WTC11 (cell line): ENCODE measurements around the gene KSR1. TPM values are rescaled to one million over a fixed set of nuclear protein-coding genes. Genes with fewer than 3 reads are reported as not detected.

Source experiments
- ATAC-seq: fragments of 200-7000 bp; cut with Tn5 transposase; 2 replicates; pipeline ENCODE4 v1.10.0; 2021; ENCODE audit warnings: mild to moderate bottlenecking, moderate library complexity
- CTCF ChIA-PET: fragments of 300-600 bp; sonication (Branson Sonifier 250); formaldehyde crosslinking; loops from one replicate; lab custom pipeline; 2021; ENCODE audit warnings: antibody characterized with exemption; lab: Charles Lee
- POLR2A ChIA-PET: fragments of 350-600 bp; sonication (Branson Sonifier 250); formaldehyde crosslinking; loops from one replicate; lab custom pipeline; 2021; ENCODE audit warnings: antibody characterized with exemption; lab: Charles Lee
- DNase-seq: peaks from one replicate; pipeline ENCODE4 v3.0.0; 2021; ENCODE audit warnings: low spot score
- H3K27ac Mint-ChIP-seq: 2 replicates; pipeline ENCODE4 v1.8.0; 2021; ENCODE audit warnings: mixed read lengths
- H3K27me3 Mint-ChIP-seq: 2 replicates; pipeline ENCODE4 v1.8.0; 2021; ENCODE audit warnings: low read depth, mild to moderate bottlenecking, moderate library complexity, mixed read lengths
- H3K36me3 Mint-ChIP-seq: 2 replicates; pipeline ENCODE4 v1.8.0; 2021; ENCODE audit warnings: mixed read lengths
- H3K4me1 Mint-ChIP-seq: 2 replicates; pipeline ENCODE4 v1.8.0; 2022; ENCODE audit warnings: mixed read lengths
- H3K4me3 Mint-ChIP-seq: 2 replicates; pipeline ENCODE4 v1.8.0; 2021; ENCODE audit warnings: mild to moderate bottlenecking, moderate library complexity, mixed read lengths
- H3K9me3 Mint-ChIP-seq: 2 replicates; pipeline ENCODE4 v1.8.0; 2021; ENCODE audit warnings: mixed read lengths
- EMX1 ChIP-seq: fragments of 250-450 bp; sonication (Bioruptor Pico); IDR thresholded peaks from 2 replicates; pipeline ENCODE4 v1.8.0; 2021; ENCODE audit warnings: mild to moderate bottlenecking
- NFE2L1 ChIP-seq: sonication (generic); formaldehyde crosslinking; IDR thresholded peaks from 2 replicates; pipeline ENCODE4 v1.8.1; 2023; ENCODE audit warnings: missing genetic modification reagents
- NFYB ChIP-seq: sonication (generic); formaldehyde crosslinking; conservative IDR thresholded peaks from 2 replicates; pipeline ENCODE4 v1.8.0; 2022; ENCODE audit warnings: low read depth, missing genetic modification reagents
- NR1H2 ChIP-seq: sonication (generic); formaldehyde crosslinking; IDR thresholded peaks from 2 replicates; pipeline ENCODE4 v1.9.0; 2021; ENCODE audit warnings: mild to moderate bottlenecking, moderate library complexity, missing genetic modification reagents
- NR2C2 ChIP-seq: sonication (generic); formaldehyde crosslinking; IDR thresholded peaks from 2 replicates; pipeline ENCODE4 v1.8.0; 2022; ENCODE audit warnings: mild to moderate bottlenecking, missing genetic modification reagents
- SOX15 ChIP-seq: fragments of 250-450 bp; sonication (Bioruptor Pico); IDR thresholded peaks from 2 replicates; pipeline ENCODE4 v1.9.0; 2021; ENCODE audit warnings: mild to moderate bottlenecking
- TCF7 ChIP-seq: sonication (generic); formaldehyde crosslinking; IDR thresholded peaks from 2 replicates; pipeline ENCODE4 v1.8.0; 2022; ENCODE audit warnings: mild to moderate bottlenecking, low read depth, missing genetic modification reagents, moderate library complexity
- ZBTB21 ChIP-seq: sonication (generic); formaldehyde crosslinking; IDR thresholded peaks from 2 replicates; pipeline ENCODE4 v1.8.1; 2023; ENCODE audit warnings: mild to moderate bottlenecking, missing genetic modification reagents, borderline replicate concordance
- ZNF416 ChIP-seq: fragments of 250-450 bp; sonication (Bioruptor Pico); IDR thresholded peaks from 2 replicates; pipeline ENCODE4 v1.9.0; 2021; ENCODE audit warnings: mild to moderate bottlenecking, inconsistent platforms
- ZNF423 ChIP-seq: fragments of 250-450 bp; sonication (Bioruptor Pico); IDR thresholded peaks from 2 replicates; pipeline ENCODE4 v2.1.2; 2022; ENCODE audit warnings: mild to moderate bottlenecking, moderate library complexity
- total RNA-seq: library from RNA; stranded (reverse); gene quantifications from 3 replicates; pipeline ENCODE4 v1.2.3, GENCODE V29; 2021
- TF ChIP-seq, protein P1 (sequence below): fragments of 250-450 bp; sonication (Bioruptor Pico); IDR thresholded peaks from 2 replicates; pipeline ENCODE4 v1.8.0; 2021; ENCODE audit warnings: mild to moderate bottlenecking
- TF ChIP-seq, protein P2 (sequence below): sonication (generic); formaldehyde crosslinking; IDR thresholded peaks from 2 replicates; pipeline ENCODE4 v1.8.0; 2023; ENCODE audit warnings: missing genetic modification reagents, mild to moderate bottlenecking, borderline replicate concordance
- TF ChIP-seq, protein P3 (sequence below): sonication (generic); formaldehyde crosslinking; IDR thresholded peaks from 2 replicates; pipeline ENCODE4 v1.8.1; 2022; ENCODE audit warnings: missing genetic modification reagents, borderline replicate concordance
- TF ChIP-seq, protein P4 (sequence below): sonication (generic); formaldehyde crosslinking; IDR thresholded peaks from 2 replicates; pipeline ENCODE4 v1.8.0; 2022; ENCODE audit warnings: missing genetic modification reagents

The KSR1 gene
- total RNA-seq, 1 experiment from 2014 or later = 45.5 TPM

DNA sequence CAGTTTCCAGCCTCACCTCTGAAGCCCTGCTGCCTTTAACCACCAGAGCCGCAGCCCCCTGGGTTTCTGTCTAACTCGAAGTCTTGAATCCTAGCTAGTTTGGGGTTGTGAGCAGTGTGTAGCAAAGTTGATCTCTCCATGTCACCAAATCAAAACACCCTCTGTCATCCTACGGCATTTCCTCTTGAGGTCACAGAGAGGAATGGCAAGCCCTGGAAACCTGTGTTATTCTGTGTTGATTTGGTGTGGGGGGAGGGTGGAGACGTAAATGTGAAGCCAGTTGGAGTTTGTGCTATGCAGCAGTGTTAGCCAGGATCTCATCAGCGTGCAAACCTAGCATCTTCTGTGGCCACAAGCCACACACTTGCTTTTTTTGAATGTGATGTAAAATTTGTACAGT is 169.6 kb downstream of the KSR1 start:
- DNase-seq (no peak), ATAC-seq (no peak)
- TF ChIP-seq TCF7 (CRISPR knock-in tag) = no peak
- no peak for TF ChIP-seq EMX1 (CRISPR knock-in tag)
- no peak for TF ChIP-seq NFE2L1 (CRISPR knock-in tag)
- TF ChIP-seq NFYB = no peak
- TF ChIP-seq, protein P1, sequence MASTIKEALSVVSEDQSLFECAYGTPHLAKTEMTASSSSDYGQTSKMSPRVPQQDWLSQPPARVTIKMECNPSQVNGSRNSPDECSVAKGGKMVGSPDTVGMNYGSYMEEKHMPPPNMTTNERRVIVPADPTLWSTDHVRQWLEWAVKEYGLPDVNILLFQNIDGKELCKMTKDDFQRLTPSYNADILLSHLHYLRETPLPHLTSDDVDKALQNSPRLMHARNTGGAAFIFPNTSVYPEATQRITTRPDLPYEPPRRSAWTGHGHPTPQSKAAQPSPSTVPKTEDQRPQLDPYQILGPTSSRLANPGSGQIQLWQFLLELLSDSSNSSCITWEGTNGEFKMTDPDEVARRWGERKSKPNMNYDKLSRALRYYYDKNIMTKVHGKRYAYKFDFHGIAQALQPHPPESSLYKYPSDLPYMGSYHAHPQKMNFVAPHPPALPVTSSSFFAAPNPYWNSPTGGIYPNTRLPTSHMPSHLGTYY = no peak
- Mint-ChIP-seq H3K4me1 (0 out of 2 replicates have a peak, but pooled peaks cover 1% of the 10 kb centered on the region), H3K36me3 (peaks cover 12% of the 10 kb centered on the region), H3K27ac (no peak overlapping the region), H3K9me3 (no peaks in the 10 kb centered on the region), H3K4me3 (no peak overlapping the region), H3K27me3 (no peaks in the 10 kb centered on the region)
- ChIA-PET CTCF (interaction anchor here (0.6 to 1.9 kb wide), 3 partner anchors 23 to 389 kb away, joined by 3 to 7 read pairs (median 3); no protein-coding TSS in a partner anchor), POLR2A (no interaction called here)

DNA sequence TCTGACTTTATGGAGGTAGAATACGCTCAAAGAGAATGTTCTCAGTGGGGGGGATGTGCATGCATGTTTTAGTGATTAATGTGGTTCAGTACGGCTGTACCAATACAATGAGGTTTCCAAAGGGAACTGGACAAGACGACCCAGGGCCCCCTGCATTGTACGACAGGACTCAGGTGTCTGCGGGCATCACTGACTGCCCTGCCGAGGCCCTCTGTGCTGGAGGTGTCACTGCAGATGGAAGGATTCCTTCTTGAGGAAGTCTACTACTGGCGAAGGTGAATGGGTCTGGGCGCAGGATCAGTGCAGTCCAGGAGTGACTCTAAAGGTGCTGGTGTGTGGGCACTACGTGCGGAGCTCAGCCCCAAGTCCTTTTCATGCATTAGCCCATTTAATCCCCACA is 171.3 kb downstream of the KSR1 start:
- POLR2A ChIA-PET = no interaction called here
- 0 out of 2 replicates have a peak, but pooled peaks cover 3% of the 10 kb centered on the region for H3K4me1 Mint-ChIP-seq
- H3K36me3 Mint-ChIP-seq = peaks cover 12% of the 10 kb centered on the region
- H3K9me3 Mint-ChIP-seq = no peaks in the 10 kb centered on the region
- H3K27me3 Mint-ChIP-seq = no peaks in the 10 kb centered on the region
- no peak overlapping the region for H3K27ac Mint-ChIP-seq
- TF ChIP-seq ZNF416 (CRISPR knock-in tag) (no peak), NR1H2 (CRISPR knock-in tag) (no peak), ZNF423 (CRISPR knock-in tag) (no peak), NR2C2 (no peak), ZBTB21 (no peak), EMX1 (CRISPR knock-in tag) (no peak), SOX15 (CRISPR knock-in tag) (no peak)
- TF ChIP-seq, protein P2, sequence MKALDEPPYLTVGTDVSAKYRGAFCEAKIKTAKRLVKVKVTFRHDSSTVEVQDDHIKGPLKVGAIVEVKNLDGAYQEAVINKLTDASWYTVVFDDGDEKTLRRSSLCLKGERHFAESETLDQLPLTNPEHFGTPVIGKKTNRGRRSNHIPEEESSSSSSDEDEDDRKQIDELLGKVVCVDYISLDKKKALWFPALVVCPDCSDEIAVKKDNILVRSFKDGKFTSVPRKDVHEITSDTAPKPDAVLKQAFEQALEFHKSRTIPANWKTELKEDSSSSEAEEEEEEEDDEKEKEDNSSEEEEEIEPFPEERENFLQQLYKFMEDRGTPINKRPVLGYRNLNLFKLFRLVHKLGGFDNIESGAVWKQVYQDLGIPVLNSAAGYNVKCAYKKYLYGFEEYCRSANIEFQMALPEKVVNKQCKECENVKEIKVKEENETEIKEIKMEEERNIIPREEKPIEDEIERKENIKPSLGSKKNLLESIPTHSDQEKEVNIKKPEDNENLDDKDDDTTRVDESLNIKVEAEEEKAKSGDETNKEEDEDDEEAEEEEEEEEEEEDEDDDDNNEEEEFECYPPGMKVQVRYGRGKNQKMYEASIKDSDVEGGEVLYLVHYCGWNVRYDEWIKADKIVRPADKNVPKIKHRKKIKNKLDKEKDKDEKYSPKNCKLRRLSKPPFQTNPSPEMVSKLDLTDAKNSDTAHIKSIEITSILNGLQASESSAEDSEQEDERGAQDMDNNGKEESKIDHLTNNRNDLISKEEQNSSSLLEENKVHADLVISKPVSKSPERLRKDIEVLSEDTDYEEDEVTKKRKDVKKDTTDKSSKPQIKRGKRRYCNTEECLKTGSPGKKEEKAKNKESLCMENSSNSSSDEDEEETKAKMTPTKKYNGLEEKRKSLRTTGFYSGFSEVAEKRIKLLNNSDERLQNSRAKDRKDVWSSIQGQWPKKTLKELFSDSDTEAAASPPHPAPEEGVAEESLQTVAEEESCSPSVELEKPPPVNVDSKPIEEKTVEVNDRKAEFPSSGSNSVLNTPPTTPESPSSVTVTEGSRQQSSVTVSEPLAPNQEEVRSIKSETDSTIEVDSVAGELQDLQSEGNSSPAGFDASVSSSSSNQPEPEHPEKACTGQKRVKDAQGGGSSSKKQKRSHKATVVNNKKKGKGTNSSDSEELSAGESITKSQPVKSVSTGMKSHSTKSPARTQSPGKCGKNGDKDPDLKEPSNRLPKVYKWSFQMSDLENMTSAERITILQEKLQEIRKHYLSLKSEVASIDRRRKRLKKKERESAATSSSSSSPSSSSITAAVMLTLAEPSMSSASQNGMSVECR = no peak
- TF ChIP-seq, protein P3, sequence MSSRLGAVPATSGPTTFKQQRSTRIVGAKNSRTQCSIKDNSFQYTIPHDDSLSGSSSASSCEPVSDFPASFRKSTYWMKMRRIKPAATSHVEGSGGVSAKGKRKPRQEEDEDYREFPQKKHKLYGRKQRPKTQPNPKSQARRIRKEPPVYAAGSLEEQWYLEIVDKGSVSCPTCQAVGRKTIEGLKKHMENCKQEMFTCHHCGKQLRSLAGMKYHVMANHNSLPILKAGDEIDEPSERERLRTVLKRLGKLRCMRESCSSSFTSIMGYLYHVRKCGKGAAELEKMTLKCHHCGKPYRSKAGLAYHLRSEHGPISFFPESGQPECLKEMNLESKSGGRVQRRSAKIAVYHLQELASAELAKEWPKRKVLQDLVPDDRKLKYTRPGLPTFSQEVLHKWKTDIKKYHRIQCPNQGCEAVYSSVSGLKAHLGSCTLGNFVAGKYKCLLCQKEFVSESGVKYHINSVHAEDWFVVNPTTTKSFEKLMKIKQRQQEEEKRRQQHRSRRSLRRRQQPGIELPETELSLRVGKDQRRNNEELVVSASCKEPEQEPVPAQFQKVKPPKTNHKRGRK = no peak
- TF ChIP-seq, protein P4, sequence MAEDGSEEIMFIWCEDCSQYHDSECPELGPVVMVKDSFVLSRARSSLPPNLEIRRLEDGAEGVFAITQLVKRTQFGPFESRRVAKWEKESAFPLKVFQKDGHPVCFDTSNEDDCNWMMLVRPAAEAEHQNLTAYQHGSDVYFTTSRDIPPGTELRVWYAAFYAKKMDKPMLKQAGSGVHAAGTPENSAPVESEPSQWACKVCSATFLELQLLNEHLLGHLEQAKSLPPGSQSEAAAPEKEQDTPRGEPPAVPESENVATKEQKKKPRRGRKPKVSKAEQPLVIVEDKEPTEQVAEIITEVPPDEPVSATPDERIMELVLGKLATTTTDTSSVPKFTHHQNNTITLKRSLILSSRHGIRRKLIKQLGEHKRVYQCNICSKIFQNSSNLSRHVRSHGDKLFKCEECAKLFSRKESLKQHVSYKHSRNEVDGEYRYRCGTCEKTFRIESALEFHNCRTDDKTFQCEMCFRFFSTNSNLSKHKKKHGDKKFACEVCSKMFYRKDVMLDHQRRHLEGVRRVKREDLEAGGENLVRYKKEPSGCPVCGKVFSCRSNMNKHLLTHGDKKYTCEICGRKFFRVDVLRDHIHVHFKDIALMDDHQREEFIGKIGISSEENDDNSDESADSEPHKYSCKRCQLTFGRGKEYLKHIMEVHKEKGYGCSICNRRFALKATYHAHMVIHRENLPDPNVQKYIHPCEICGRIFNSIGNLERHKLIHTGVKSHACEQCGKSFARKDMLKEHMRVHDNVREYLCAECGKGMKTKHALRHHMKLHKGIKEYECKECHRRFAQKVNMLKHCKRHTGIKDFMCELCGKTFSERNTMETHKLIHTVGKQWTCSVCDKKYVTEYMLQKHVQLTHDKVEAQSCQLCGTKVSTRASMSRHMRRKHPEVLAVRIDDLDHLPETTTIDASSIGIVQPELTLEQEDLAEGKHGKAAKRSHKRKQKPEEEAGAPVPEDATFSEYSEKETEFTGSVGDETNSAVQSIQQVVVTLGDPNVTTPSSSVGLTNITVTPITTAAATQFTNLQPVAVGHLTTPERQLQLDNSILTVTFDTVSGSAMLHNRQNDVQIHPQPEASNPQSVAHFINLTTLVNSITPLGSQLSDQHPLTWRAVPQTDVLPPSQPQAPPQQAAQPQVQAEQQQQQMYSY (CRISPR knock-in tag) = no peak
- ATAC-seq = no peak
- no peak overlapping the region for H3K4me3 Mint-ChIP-seq
- no peak for DNase-seq
- CTCF ChIA-PET = interaction anchor here (0.7 kb wide), 1 partner anchor 23 kb away, joined by 3 read pairs; no protein-coding TSS in a partner anchor
